ENCODE data around the gene PCDHGB5.

Gene PCDHGB5

DNA sequence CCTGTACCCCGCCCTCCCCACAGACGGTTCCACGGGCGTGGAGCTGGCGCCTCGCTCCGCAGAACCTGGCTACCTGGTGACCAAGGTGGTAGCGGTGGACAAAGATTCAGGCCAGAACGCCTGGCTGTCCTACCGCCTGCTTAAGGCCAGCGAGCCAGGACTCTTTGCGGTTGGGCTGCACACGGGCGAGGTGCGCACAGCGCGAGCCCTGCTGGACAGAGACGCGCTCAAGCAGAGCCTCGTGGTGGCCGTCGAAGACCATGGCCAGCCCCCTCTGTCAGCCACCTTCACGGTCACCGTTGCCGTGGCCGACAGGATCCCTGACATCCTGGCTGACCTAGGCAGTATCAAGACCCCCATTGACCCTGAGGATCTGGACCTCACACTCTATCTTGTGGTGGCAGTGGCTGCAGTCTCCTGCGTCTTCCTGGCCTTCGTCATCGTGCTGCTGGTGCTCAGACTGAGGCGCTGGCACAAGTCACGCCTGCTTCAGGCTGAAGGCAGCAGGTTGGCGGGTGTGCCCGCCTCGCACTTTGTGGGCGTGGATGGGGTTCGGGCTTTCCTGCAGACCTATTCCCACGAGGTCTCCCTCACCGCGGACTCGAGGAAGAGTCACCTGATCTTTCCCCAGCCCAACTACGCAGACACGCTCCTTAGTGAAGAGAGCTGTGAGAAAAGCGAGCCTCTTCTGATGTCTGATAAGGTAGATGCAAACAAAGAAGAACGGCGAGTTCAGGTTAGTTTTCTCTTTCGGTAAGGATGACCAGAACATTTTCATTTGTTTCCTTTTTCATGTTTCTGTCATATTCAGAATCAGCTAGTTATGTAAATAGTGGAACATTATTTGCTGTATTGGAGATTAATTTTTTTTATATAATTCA lies 31.5 kb upstream of the PCDHGB5 start:
- TF ChIP-seq, protein P1, sequence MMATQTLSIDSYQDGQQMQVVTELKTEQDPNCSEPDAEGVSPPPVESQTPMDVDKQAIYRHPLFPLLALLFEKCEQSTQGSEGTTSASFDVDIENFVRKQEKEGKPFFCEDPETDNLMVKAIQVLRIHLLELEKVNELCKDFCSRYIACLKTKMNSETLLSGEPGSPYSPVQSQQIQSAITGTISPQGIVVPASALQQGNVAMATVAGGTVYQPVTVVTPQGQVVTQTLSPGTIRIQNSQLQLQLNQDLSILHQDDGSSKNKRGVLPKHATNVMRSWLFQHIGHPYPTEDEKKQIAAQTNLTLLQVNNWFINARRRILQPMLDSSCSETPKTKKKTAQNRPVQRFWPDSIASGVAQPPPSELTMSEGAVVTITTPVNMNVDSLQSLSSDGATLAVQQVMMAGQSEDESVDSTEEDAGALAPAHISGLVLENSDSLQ (IDR thresholded peaks at IDR 0.05), result no peak
- no peak for TF ChIP-seq FOXA1 (IDR thresholded peaks at IDR 0.05)
- no peak for TF ChIP-seq ZNF384 (IDR thresholded peaks at IDR 0.05)
- TF ChIP-seq SUZ12 (IDR thresholded peaks at IDR 0.05), result no peak
- TF ChIP-seq TARDBP (IDR thresholded peaks at IDR 0.05), result no peak
- TF ChIP-seq ELF4 (IDR thresholded peaks at IDR 0.05), result no peak
- TF ChIP-seq BHLHE40 (IDR thresholded peaks at IDR 0.05; ENCODE audit: borderline replicate concordance), result no peak
- no peak for TF ChIP-seq NFRKB (IDR thresholded peaks at IDR 0.05)
- TF ChIP-seq SP1 (IDR thresholded peaks at IDR 0.05), result no peak
- no peak for TF ChIP-seq FOXM1 (IDR thresholded peaks at IDR 0.05; ENCODE audit: borderline replicate concordance)
- TF ChIP-seq HDGF (IDR thresholded peaks at IDR 0.05; ENCODE audit: borderline replicate concordance), result no peak
- TF ChIP-seq ARNT (IDR thresholded peaks at IDR 0.05), result no peak
- no peak for TF ChIP-seq LEF1 (IDR thresholded peaks at IDR 0.05; ENCODE audit: borderline replicate concordance)
- no peak for TF ChIP-seq FOXK2 (IDR thresholded peaks at IDR 0.05)
- TF ChIP-seq CTBP1 (IDR thresholded peaks at IDR 0.05; ENCODE audit: borderline replicate concordance), result no peak
- TF ChIP-seq L3MBTL2 (conservative IDR thresholded peaks at IDR 0.05), result no peak
- CTCF ChIA-PET, result no interaction called here
- POLR2A ChIA-PET, result no interaction called here
- DNase-seq (ENCODE audit: extremely low spot score), result no peak

- ChIA-PET POLR2A (no interaction called here), CTCF (interaction anchor here (0.6 to 1.7 kb wide), 4 partner anchors 51 to 194 kb away, joined by 3 to 6 read pairs (median 4); partner anchors contain the start of gene PCDHGA11)
- peak; percentile 48 for DNase-seq (ENCODE audit: extremely low spot score)
- TF ChIP-seq FOXK2 (IDR thresholded peaks at IDR 0.05) (no peak), TARDBP (IDR thresholded peaks at IDR 0.05) (no peak), HDGF (IDR thresholded peaks at IDR 0.05; ENCODE audit: borderline replicate concordance) (no peak), LEF1 (IDR thresholded peaks at IDR 0.05; ENCODE audit: borderline replicate concordance) (no peak), FOXA1 (IDR thresholded peaks at IDR 0.05) (no peak), SUZ12 (IDR thresholded peaks at IDR 0.05) (no peak), ELF4 (IDR thresholded peaks at IDR 0.05) (no peak)
- TF ChIP-seq, protein P1 (IDR thresholded peaks at IDR 0.05), result no peak
These were observed 27.5 kb upstream of the PCDHGB5 start, which contains the start of gene PCDHGB3 for GRCh38 chr5:141369994-141370848. PCDHGB3 (plus strand) TSS chr5:141370242; CDS start chr5:141370395, 153 bp downstream.

DNA sequence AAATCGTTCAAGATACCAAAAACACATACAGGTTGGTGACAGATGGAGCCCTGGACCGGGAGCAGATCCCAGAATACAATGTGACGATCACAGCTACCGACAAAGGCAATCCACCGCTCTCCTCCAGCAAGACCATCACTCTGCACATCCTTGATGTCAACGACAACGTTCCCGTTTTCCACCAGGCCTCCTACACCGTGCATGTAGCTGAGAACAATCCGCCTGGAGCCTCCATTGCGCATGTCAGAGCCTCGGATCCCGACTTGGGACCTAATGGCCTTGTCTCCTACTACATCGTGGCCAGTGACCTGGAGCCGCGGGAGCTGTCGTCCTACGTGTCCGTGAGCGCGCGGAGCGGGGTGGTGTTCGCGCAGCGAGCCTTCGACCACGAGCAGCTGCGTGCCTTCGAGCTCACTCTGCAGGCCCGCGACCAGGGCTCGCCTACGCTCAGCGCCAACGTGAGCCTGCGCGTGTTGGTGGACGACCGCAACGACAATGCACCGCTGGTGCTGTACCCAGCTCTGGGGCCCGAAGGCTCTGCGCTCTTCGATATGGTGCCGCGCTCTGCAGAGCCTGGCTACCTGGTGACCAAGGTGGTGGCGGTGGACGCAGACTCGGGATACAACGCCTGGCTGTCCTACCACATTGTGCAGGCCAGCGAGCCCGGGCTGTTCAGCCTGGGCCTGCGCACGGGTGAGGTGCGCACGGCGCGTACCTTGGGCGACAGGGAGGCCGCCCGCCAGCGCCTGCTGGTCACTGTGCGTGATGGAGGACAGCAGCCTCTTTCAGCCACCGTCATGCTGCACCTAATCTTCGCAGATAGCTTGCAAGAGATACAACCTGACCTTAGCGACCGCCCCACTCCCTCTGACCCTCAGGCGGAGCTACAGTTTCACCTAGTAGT lies 25.9 kb upstream of the PCDHGB5 start:
- TF ChIP-seq ZNF384 (IDR thresholded peaks at IDR 0.05), result no peak
- TF ChIP-seq ELF4 (IDR thresholded peaks at IDR 0.05), result no peak
- TF ChIP-seq SUZ12 (IDR thresholded peaks at IDR 0.05), result no peak
- no peak for TF ChIP-seq BHLHE40 (IDR thresholded peaks at IDR 0.05; ENCODE audit: borderline replicate concordance)
- no peak for TF ChIP-seq FOXM1 (IDR thresholded peaks at IDR 0.05; ENCODE audit: borderline replicate concordance)
- TF ChIP-seq NFRKB (IDR thresholded peaks at IDR 0.05), result no peak
- TF ChIP-seq, protein P1 (IDR thresholded peaks at IDR 0.05), result no peak
- TF ChIP-seq TARDBP (IDR thresholded peaks at IDR 0.05), result no peak
- TF ChIP-seq FOXA1 (IDR thresholded peaks at IDR 0.05), result no peak
- TF ChIP-seq FOXK2 (IDR thresholded peaks at IDR 0.05), result no peak
- no peak for TF ChIP-seq SP1 (IDR thresholded peaks at IDR 0.05)
- no peak for TF ChIP-seq ARNT (IDR thresholded peaks at IDR 0.05)
- CTCF ChIA-PET, result no interaction called here
- DNase-seq (ENCODE audit: extremely low spot score), result no peak
- POLR2A ChIA-PET, result no interaction called here

- CTCF ChIA-PET, result interaction anchor here (0.7 to 0.9 kb wide), 3 partner anchors 9 to 194 kb away, joined by 3 to 4 read pairs (median 3); partner anchors contain the start of gene PCDHGA7
- DNase-seq (ENCODE audit: extremely low spot score), result peak; percentile 15
- TF ChIP-seq FOXK2 (IDR thresholded peaks at IDR 0.05), result no peak
- no peak for TF ChIP-seq SUZ12 (IDR thresholded peaks at IDR 0.05)
- TF ChIP-seq FOXA1 (IDR thresholded peaks at IDR 0.05), result no peak
- TF ChIP-seq SP1 (IDR thresholded peaks at IDR 0.05), result no peak
- no peak for TF ChIP-seq L3MBTL2 (conservative IDR thresholded peaks at IDR 0.05)
- no peak for TF ChIP-seq ARNT (IDR thresholded peaks at IDR 0.05)
- no peak for TF ChIP-seq NFRKB (IDR thresholded peaks at IDR 0.05)
- POLR2A ChIA-PET, result no interaction called here
These were observed 24.0 kb upstream of the PCDHGB5 start, which contains the start of gene PCDHGA6 for GRCh38 chr5:141373673-141374317. PCDHGA6 (plus strand) TSS chr5:141373891; CDS start chr5:141374084, 193 bp downstream.
